ENCODE measurements around the gene PTX3.

PTX3 gene

DNA sequence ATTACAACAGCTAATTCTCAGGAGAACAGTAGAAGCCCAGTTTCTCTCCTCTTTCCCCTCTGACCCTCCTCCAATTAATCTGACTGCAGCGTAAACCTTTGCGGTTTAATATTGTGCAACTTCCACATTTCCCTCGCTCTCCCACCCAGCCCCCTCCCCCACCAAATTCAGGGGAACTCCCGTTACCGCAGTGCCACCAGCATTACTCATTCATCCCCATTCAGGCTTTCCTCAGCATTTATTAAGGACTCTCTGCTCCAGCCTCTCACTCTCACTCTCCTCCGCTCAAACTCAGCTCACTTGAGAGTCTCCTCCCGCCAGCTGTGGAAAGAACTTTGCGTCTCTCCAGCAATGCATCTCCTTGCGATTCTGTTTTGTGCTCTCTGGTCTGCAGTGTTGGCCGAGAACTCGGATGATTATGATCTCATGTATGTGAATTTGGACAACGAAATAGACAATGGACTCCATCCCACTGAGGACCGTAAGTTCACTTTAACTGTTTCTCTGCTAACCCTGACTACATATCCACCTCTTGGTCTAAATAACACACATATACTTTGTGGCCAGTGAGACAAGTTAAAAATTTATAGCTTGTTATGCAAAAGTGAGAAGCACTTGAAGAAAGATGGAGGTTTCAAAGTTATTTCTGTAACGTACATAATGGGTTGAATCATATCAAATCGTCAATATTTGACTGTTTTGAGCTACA, at the start of gene PTX3:
Gene PTX3 (plus strand): TSS at position 268 of the 709 bp plus-strand sequence. CDS start 84 bp downstream, at position 352.
- peaks cover 24% of the 10 kb centered on the region for H3K4me1 ChIP-seq (ENCODE audit: insufficient read depth, low read length)
- H3K9me3 ChIP-seq (ENCODE audit: low read length): no peaks in the 10 kb centered on the region
- H3K36me3 ChIP-seq (ENCODE audit: insufficient read depth, low read length): peaks cover 38% of the 10 kb centered on the region
- peak within 1 kb of the TSS; percentile 1 for H2AFZ ChIP-seq (ENCODE audit: low read depth, low read length)
- H3K4me3 ChIP-seq (ENCODE audit: low read length): peak within 1 kb of the TSS; percentile 78
- no peaks in the 10 kb centered on the region for H3K27me3 ChIP-seq (ENCODE audit: insufficient read depth, low read length)

DNA sequence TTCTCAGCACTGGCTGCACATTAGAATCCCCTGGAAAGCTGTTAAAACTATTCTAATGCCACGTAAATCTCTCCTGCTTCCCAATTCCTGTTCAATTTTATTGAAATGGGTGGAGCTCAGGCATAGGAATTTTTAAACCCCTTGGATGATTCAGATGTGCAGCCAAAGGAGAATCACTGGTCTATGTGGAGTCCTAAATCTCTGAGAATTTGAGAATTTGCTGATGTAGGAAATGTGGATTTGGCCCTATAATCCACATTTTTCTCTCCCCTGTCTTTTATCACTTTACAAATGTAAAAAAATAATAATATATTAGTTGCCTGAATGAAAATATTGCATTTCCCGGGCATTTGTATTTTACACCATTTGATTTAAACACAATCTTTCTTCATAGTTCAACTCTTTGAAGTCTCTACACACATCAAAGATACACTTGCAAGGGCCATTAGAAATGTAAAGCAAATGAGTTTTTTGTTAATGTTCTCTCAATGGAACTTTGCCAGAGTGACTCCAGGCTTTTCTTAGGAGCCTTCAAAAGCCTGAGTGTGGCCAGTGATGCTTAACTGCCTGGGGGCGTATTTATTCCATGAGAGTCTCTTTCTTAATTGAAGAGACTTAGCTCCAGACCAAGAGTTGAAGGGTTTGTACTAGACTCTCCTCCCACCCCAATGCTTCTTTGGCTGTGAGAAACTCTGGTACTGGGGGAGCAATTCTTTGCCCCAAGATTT, 48.8 kb upstream of the PTX3 start:
- Histone ChIP-seq H3K27me3 (ENCODE audit: insufficient read depth, low read length) (no peaks in the 10 kb centered on the region), H3K36me3 (ENCODE audit: insufficient read depth, low read length) (no peaks in the 10 kb centered on the region), H2AFZ (ENCODE audit: low read depth, low read length) (no peak overlapping the region), H3K9me3 (ENCODE audit: low read length) (peaks cover 5% of the 10 kb centered on the region), H3K4me3 (ENCODE audit: low read length) (no peak overlapping the region), H3K4me1 (ENCODE audit: insufficient read depth, low read length) (peaks cover 6% of the 10 kb centered on the region)

DNA sequence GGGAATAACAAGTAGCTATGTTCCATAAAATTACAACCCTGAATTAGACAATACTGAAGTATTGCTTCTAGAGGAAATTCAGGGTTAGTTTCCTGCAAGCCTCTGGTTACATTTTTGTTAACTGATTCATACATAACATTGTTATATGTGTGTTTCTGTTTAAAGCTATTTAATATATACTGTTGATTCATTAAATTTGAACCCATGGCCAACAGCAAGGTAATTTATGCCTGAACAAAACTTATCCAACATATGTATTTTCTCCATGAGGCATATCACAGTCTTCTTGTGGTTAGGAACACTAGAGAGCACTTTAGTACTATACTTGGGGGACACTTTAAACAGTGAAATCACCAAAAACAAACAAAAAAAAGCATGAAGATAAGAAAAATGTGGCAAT, 47.7 kb upstream of the PTX3 start:
- no peaks in the 10 kb centered on the region for H3K4me1 ChIP-seq (ENCODE audit: insufficient read depth, low read length)
- H3K9me3 ChIP-seq (ENCODE audit: low read length): peaks cover 5% of the 10 kb centered on the region
- no peaks in the 10 kb centered on the region for H3K36me3 ChIP-seq (ENCODE audit: insufficient read depth, low read length)
- H3K4me3 ChIP-seq (ENCODE audit: low read length): no peak overlapping the region
- H3K27me3 ChIP-seq (ENCODE audit: insufficient read depth, low read length): no peaks in the 10 kb centered on the region
- H2AFZ ChIP-seq (ENCODE audit: low read depth, low read length): no peak overlapping the region

- Histone ChIP-seq H3K36me3 (ENCODE audit: insufficient read depth, low read length) (no peaks in the 10 kb centered on the region), H2AFZ (ENCODE audit: low read depth, low read length) (no peak overlapping the region), H3K4me3 (ENCODE audit: low read length) (no peak overlapping the region), H3K4me1 (ENCODE audit: insufficient read depth, low read length) (no peaks in the 10 kb centered on the region), H3K9me3 (ENCODE audit: low read length) (peaks cover 8% of the 10 kb centered on the region), H3K27me3 (ENCODE audit: insufficient read depth, low read length) (no peaks in the 10 kb centered on the region)
Measured at GRCh38 chr3:157390713-157391515, 45.7 kb upstream of the PTX3 start.

DNA sequence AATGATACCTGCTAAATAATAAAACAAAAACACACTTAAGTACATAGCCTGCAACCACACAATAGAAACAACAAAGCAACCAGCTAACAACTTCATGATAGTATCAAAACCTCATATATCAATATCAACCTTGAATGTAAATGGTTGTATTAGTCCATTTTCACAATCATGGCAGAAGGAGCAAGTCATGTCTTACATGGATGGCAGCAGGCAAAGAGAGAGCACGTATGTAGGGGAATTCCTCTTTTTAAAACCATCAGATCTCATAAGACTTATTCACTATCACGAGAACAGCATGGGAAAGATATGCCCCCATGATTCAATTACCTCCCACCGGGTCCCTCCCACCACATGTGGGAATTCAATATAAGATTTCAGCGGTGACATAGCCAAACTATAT, 44.5 kb upstream of the PTX3 start:
- no peaks in the 10 kb centered on the region for H3K36me3 ChIP-seq (ENCODE audit: insufficient read depth, low read length)
- H3K27me3 ChIP-seq (ENCODE audit: insufficient read depth, low read length): no peaks in the 10 kb centered on the region
- H3K4me1 ChIP-seq (ENCODE audit: insufficient read depth, low read length): no peaks in the 10 kb centered on the region
- peaks cover 8% of the 10 kb centered on the region for H3K9me3 ChIP-seq (ENCODE audit: low read length)
- H3K4me3 ChIP-seq (ENCODE audit: low read length): no peak overlapping the region
- H2AFZ ChIP-seq (ENCODE audit: low read depth, low read length): no peak overlapping the region

DNA sequence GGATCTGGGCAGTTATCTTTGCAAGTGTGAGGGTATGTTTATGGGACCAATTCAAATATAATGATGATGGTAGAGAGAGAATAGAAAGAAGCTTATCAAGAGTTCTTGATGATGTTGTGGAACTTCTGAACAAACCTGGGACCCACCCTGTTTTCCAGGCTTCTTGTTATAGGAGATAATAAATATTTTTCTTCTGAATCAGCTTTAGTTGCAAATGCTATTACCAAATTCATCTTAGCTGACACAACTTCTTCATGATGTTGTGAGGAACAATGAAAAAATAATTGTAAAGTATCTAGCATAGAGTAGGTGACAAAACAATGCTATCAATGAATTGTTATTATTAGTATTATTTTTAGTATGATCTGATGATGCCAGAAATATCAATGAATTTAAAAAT, 43.5 kb upstream of the PTX3 start:
- Histone ChIP-seq H3K4me1 (ENCODE audit: insufficient read depth, low read length) (no peaks in the 10 kb centered on the region), H3K9me3 (ENCODE audit: low read length) (peaks cover 8% of the 10 kb centered on the region), H2AFZ (ENCODE audit: low read depth, low read length) (no peak overlapping the region), H3K36me3 (ENCODE audit: insufficient read depth, low read length) (no peaks in the 10 kb centered on the region), H3K4me3 (ENCODE audit: low read length) (no peak overlapping the region), H3K27me3 (ENCODE audit: insufficient read depth, low read length) (no peaks in the 10 kb centered on the region)

DNA sequence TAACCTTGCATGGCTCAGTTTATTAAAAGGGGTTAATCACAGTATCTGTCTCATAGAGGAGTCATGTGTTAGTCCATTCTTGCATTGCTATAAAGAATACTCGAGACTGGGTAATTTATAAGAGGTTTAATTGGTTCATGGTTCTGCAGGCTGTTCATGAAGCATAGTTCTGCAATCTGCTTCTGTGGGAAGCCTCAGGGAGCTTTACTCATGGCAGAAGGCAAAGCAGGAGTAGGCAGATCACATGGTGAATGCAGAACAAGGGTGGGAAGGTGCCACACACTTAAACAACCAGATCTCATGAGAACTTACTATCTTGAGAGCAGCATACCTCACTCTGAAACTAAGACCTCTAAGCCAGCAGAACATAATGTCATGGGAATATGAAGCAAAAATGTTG, 42.2 kb upstream of the PTX3 start:
- Histone ChIP-seq H3K4me3 (ENCODE audit: low read length) (no peak overlapping the region), H2AFZ (ENCODE audit: low read depth, low read length) (no peak overlapping the region), H3K4me1 (ENCODE audit: insufficient read depth, low read length) (no peaks in the 10 kb centered on the region), H3K36me3 (ENCODE audit: insufficient read depth, low read length) (no peaks in the 10 kb centered on the region), H3K9me3 (ENCODE audit: low read length) (peaks cover 8% of the 10 kb centered on the region), H3K27me3 (ENCODE audit: insufficient read depth, low read length) (no peaks in the 10 kb centered on the region)

- no peaks in the 10 kb centered on the region for H3K27me3 ChIP-seq (ENCODE audit: insufficient read depth, low read length)
- H3K4me1 ChIP-seq (ENCODE audit: insufficient read depth, low read length): peaks cover 22% of the 10 kb centered on the region
- H3K36me3 ChIP-seq (ENCODE audit: insufficient read depth, low read length): no peaks in the 10 kb centered on the region
- no peak overlapping the region for H3K4me3 ChIP-seq (ENCODE audit: low read length)
- peaks cover 3% of the 10 kb centered on the region for H3K9me3 ChIP-seq (ENCODE audit: low read length)
- no peak overlapping the region for H2AFZ ChIP-seq (ENCODE audit: low read depth, low read length)
Measured at GRCh38 chr3:157398598-157398997, 38.1 kb upstream of the PTX3 start.

GRCh38 chr3:157404381-157404780, 32.3 kb upstream of the PTX3 start:
- Histone ChIP-seq H3K27me3 (ENCODE audit: insufficient read depth, low read length) (no peaks in the 10 kb centered on the region), H3K4me1 (ENCODE audit: insufficient read depth, low read length) (peaks cover 22% of the 10 kb centered on the region), H3K4me3 (ENCODE audit: low read length) (no peak overlapping the region), H2AFZ (ENCODE audit: low read depth, low read length) (no peak overlapping the region), H3K9me3 (ENCODE audit: low read length) (no peaks in the 10 kb centered on the region), H3K36me3 (ENCODE audit: insufficient read depth, low read length) (no peaks in the 10 kb centered on the region)

DNA sequence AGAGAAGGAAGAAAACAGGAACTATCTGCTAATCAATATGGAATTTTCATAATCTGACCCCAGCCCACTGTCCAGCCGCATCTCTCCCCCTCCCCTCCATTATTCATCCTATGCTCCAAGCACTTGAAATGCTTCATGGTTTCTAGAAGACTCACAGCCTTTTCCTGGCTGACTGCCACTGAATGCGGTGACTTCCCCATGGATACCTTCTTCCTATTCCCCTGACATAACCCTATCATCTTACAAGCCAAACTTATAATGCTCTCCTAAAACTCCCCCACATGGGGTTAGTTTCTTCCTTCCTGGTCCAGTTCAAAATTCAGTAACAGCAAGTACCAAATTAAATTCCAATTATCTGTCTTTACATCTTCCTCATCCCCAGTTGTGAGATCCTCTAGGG, 31.2 kb upstream of the PTX3 start:
- Histone ChIP-seq H3K9me3 (ENCODE audit: low read length) (no peaks in the 10 kb centered on the region), H2AFZ (ENCODE audit: low read depth, low read length) (no peak overlapping the region), H3K4me3 (ENCODE audit: low read length) (no peak overlapping the region), H3K4me1 (ENCODE audit: insufficient read depth, low read length) (peaks cover 17% of the 10 kb centered on the region), H3K36me3 (ENCODE audit: insufficient read depth, low read length) (no peaks in the 10 kb centered on the region), H3K27me3 (ENCODE audit: insufficient read depth, low read length) (no peaks in the 10 kb centered on the region)

GRCh38 chr3:157406394-157406793, 30.3 kb upstream of the PTX3 start:
- Histone ChIP-seq H2AFZ (ENCODE audit: low read depth, low read length) (no peak overlapping the region), H3K36me3 (ENCODE audit: insufficient read depth, low read length) (no peaks in the 10 kb centered on the region), H3K9me3 (ENCODE audit: low read length) (peaks cover 4% of the 10 kb centered on the region), H3K4me1 (ENCODE audit: insufficient read depth, low read length) (peaks cover 7% of the 10 kb centered on the region), H3K27me3 (ENCODE audit: insufficient read depth, low read length) (no peaks in the 10 kb centered on the region), H3K4me3 (ENCODE audit: low read length) (no peak overlapping the region)

- H3K9me3 ChIP-seq (ENCODE audit: low read length): peaks cover 4% of the 10 kb centered on the region
- H3K27me3 ChIP-seq (ENCODE audit: insufficient read depth, low read length): no peaks in the 10 kb centered on the region
- H3K4me1 ChIP-seq (ENCODE audit: insufficient read depth, low read length): no peaks in the 10 kb centered on the region
Measured at GRCh38 chr3:157407769-157408168, 28.9 kb upstream of the PTX3 start.

GRCh38 chr3:157408499-157409149, 28.0 kb upstream of the PTX3 start:
- H2AFZ ChIP-seq (ENCODE audit: low read depth, low read length): no peak overlapping the region
- no peaks in the 10 kb centered on the region for H3K27me3 ChIP-seq (ENCODE audit: insufficient read depth, low read length)
- H3K4me3 ChIP-seq (ENCODE audit: low read length): no peak overlapping the region
- peaks cover 4% of the 10 kb centered on the region for H3K9me3 ChIP-seq (ENCODE audit: low read length)
- H3K4me1 ChIP-seq (ENCODE audit: insufficient read depth, low read length): no peaks in the 10 kb centered on the region
- no peaks in the 10 kb centered on the region for H3K36me3 ChIP-seq (ENCODE audit: insufficient read depth, low read length)

More at GRCh38 chr3:157407769-157408168, 28.9 kb upstream of the PTX3 start:
- H3K36me3 ChIP-seq (ENCODE audit: insufficient read depth, low read length): no peaks in the 10 kb centered on the region
- no peak overlapping the region for H3K4me3 ChIP-seq (ENCODE audit: low read length)
- H2AFZ ChIP-seq (ENCODE audit: low read depth, low read length): no peak overlapping the region
